ENCODE measurements around the gene WSCD1. TPM values are rescaled to one million over a fixed set of nuclear protein-coding genes. Genes with fewer than 3 reads are reported as not detected.

Gene WSCD1
- total RNA-seq, 4 donors from 2014 or later = 1.7 to 6.8 (median 3.5) TPM

DNA sequence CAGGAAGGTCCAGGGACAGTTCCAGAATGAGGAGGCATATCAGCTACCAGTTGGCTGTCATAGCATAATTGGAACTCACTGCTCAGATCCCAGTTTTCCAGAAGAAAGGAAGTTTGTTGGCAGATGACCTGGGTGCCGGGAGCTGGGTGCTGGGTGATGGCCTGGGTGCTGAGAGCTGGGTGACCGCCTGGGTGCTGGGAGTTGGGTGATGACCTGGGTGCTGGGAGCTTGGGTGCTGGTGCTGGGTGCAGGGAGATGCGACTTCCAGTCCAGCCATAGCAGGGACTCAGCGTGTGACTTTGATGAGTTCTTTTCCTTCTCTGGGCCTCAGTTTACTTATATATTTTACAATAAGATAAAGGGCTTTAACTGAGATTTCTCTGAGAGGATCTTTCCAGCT lies 18.0 kb downstream of the WSCD1 start:
- Histone ChIP-seq H3K27ac (replicated peaks in 1 of 4) (no peak overlapping the region), H3K27me3 (no peaks in the 10 kb centered on the region), H3K9me3 (no peaks in the 10 kb centered on the region), H3K4me1 (no peaks in the 10 kb centered on the region), H3K4me3 (no peak overlapping the region), H3K36me3 (peaks cover 0 to 8% (median 0%) of the 10 kb centered on the region in 4 donors)
- intact Hi-C loops (cut with DNase I) = no loop called here
- no peak for DNase-seq (ENCODE audit: extremely low spot score)
- TF ChIP-seq POLR2AphosphoS5 (IDR thresholded peaks at IDR 0.05) (no peak), EP300 (IDR thresholded peaks at IDR 0.05) (no peak), POLR2A (IDR thresholded peaks at IDR 0.05; ENCODE audit: low read depth) (no peak)
- TF ChIP-seq, protein P1, sequence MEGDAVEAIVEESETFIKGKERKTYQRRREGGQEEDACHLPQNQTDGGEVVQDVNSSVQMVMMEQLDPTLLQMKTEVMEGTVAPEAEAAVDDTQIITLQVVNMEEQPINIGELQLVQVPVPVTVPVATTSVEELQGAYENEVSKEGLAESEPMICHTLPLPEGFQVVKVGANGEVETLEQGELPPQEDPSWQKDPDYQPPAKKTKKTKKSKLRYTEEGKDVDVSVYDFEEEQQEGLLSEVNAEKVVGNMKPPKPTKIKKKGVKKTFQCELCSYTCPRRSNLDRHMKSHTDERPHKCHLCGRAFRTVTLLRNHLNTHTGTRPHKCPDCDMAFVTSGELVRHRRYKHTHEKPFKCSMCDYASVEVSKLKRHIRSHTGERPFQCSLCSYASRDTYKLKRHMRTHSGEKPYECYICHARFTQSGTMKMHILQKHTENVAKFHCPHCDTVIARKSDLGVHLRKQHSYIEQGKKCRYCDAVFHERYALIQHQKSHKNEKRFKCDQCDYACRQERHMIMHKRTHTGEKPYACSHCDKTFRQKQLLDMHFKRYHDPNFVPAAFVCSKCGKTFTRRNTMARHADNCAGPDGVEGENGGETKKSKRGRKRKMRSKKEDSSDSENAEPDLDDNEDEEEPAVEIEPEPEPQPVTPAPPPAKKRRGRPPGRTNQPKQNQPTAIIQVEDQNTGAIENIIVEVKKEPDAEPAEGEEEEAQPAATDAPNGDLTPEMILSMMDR (IDR thresholded peaks at IDR 0.05) = no peak
- 97% methylated on average over 4 of the region's 4 CpGs for WGBS

DNA sequence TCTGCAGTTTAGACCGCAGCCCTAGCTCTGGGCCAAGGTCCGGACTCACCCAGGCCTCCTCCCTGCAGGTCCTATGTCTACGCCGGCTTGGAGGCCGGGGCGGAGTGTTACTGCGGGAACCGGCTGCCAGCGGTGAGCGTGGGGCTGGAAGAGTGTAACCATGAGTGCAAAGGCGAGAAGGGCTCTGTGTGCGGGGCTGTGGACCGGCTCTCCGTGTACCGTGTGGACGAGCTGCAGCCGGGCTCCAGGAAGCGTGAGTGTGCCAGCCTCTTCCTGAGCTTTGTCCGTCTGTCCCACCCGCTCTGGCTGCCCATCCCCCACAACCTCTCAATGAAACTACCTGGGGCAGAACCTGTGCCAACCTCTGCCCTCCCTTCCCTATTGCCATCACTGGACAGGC lies 20.1 kb downstream of the WSCD1 start:
- DNase-seq (ENCODE audit: extremely low spot score) = no peak
- intact Hi-C loops (cut with DNase I) = no loop called here
- no peaks in the 10 kb centered on the region for H3K4me1 ChIP-seq
- H3K36me3 ChIP-seq = peaks cover 0 to 12% (median 3%) of the 10 kb centered on the region in 4 donors
- H3K4me3 ChIP-seq = no peak overlapping the region
- H3K9me3 ChIP-seq = no peaks in the 10 kb centered on the region
- no peak overlapping the region for H3K27ac ChIP-seq (replicated peaks in 1 of 4)
- H3K27me3 ChIP-seq = no peaks in the 10 kb centered on the region
- WGBS = 89% methylated on average over 20 of the region's 20 CpGs
- TF ChIP-seq POLR2A (IDR thresholded peaks at IDR 0.05; ENCODE audit: low read depth) = no peak
- TF ChIP-seq, protein P1 (IDR thresholded peaks at IDR 0.05) = no peak
- no peak for TF ChIP-seq POLR2AphosphoS5 (IDR thresholded peaks at IDR 0.05)
- no peak for TF ChIP-seq EP300 (IDR thresholded peaks at IDR 0.05)

DNA sequence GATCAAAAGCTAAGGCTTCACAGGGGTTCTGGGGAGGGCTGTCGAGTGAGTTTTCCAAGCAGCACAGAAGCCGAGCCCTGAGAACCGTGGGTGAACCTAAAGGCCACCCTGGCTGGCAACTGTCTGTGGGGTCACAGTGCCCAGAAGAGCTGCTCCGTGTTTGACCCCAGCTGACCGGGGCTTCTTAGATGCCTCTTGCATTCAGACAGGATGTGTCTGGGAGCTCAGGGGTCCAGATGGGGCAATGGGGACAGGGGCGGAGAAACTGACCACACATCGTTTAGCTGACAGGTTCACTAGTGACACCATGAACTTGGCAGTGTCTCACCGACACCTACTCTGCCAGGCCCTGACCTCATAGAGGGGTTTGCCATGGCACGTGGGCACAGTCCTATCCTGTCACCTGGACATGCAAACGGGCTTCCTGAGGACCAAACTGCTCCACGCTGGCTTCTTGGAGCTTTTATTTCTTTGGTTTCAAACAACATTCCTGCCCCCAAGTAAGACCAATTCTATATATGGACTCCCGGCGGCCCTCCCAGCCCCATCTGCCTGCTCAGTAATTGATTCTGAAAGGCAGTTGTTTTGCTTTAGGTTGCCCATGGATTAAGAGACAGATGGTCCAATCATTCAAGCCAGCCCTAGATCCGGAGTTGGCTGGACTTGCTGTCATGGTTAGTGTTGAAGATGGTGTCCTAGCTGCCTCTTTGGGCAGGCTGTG lies 22.2 kb downstream of the WSCD1 start:
- intact Hi-C loops (cut with DNase I) = no loop called here
- Histone ChIP-seq H3K27me3 (no peaks in the 10 kb centered on the region), H3K4me1 (peaks cover 0 to 2% (median 0%) of the 10 kb centered on the region in 4 donors), H3K27ac (replicated peaks in 1 of 4) (no peak overlapping the region), H3K9me3 (no peaks in the 10 kb centered on the region), H3K36me3 (peaks cover 0 to 15% (median 3%) of the 10 kb centered on the region in 4 donors), H3K4me3 (no peak overlapping the region)
- 80% methylated on average over 12 of the region's 14 CpGs for WGBS
- DNase-seq (ENCODE audit: extremely low spot score) = no peak
- TF ChIP-seq POLR2AphosphoS5 (IDR thresholded peaks at IDR 0.05) = no peak
- no peak for TF ChIP-seq EP300 (IDR thresholded peaks at IDR 0.05)

DNA sequence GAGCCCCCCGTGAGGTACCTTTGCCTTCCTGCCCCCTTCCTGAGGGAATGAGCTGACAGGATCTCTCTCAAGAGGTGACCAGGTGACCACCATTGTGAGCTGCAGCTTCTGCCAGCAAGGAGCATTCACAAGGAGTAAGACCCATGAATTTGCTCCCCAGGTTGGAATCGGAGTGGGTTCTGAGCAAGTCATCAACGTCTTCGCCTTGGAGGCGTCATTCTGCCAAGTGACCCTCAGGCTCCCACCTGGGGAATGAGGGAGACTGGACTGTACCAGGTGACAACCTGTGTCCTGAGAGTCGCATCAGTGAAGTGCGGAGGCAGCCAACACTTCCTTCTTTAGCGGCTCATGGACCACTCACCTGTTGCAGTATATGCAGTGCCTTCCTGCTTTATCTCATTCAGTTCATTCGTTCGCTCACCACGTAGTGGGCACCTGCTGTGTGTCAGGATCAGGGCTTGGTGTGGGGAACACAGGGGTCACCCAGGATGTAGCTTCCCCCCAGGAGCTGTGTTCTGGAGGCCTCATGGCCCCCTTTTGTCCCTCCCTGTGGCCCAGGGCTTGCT lies 22.8 kb downstream of the WSCD1 start:
- H3K9me3 ChIP-seq = no peaks in the 10 kb centered on the region
- WGBS = 88% methylated on average over 11 of the region's 11 CpGs
- no peak overlapping the region for H3K27ac ChIP-seq (replicated peaks in 1 of 4)
- H3K4me1 ChIP-seq = peaks cover 0 to 4% (median 0%) of the 10 kb centered on the region in 4 donors
- intact Hi-C loops (cut with DNase I) = no loop called here
- no peak for DNase-seq (ENCODE audit: extremely low spot score)
- H3K27me3 ChIP-seq = no peaks in the 10 kb centered on the region
- H3K4me3 ChIP-seq = no peak overlapping the region
- H3K36me3 ChIP-seq = peaks cover 0 to 15% (median 3%) of the 10 kb centered on the region in 4 donors
- TF ChIP-seq POLR2AphosphoS5 (IDR thresholded peaks at IDR 0.05) = no peak
- TF ChIP-seq, protein P1 (IDR thresholded peaks at IDR 0.05) = no peak
- no peak for TF ChIP-seq EP300 (IDR thresholded peaks at IDR 0.05)
- no peak for TF ChIP-seq POLR2A (IDR thresholded peaks at IDR 0.05; ENCODE audit: low read depth)

DNA sequence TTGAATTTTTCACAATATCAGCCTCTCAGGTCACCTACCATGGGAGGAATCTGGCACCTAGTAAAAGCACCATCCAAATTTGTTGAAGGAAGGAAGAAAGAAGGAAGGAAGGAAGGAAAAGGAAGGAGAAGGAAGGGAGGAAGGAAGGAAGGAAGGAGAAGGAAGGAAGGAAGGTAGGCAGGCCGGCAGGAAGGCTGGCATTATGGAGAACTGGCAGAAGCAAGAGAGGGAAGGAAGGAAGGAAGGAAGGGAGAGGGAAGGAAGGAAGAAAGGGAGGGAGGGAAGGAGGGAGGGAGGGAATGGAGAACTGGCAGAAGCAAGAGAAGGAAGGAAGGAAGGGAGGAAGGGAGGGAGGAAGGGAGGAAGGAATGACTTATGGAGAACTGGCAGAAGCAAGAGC lies 24.3 kb downstream of the WSCD1 start:
- Histone ChIP-seq H3K4me3 (no peak overlapping the region), H3K27me3 (no peaks in the 10 kb centered on the region), H3K9me3 (no peaks in the 10 kb centered on the region), H3K4me1 (peaks cover 0 to 5% (median 0%) of the 10 kb centered on the region in 4 donors), H3K36me3 (peaks cover 0 to 15% (median 3%) of the 10 kb centered on the region in 4 donors), H3K27ac (replicated peaks in 1 of 4) (no peak overlapping the region)
- 84% methylated on average over 1 of the region's 1 CpG for WGBS
- no peak for TF ChIP-seq EP300 (IDR thresholded peaks at IDR 0.05)
- TF ChIP-seq, protein P1 (IDR thresholded peaks at IDR 0.05) = no peak
- no peak for TF ChIP-seq POLR2A (IDR thresholded peaks at IDR 0.05; ENCODE audit: low read depth)
- no peak for TF ChIP-seq POLR2AphosphoS5 (IDR thresholded peaks at IDR 0.05)
- intact Hi-C loops (cut with DNase I) = no loop called here
- no peak for DNase-seq (ENCODE audit: extremely low spot score)
